Neuronal stem cell (in vitro differentiated cells): ENCODE results near the gene ABLIM2.

ENCODE experiments used
- DNase-seq: peaks from one replicate; pipeline ENCODE4 v3.0.0-alpha.2; 2013; ENCODE audit warnings: low spot score
- H2AFZ ChIP-seq: one replicate; pipeline ENCODE4 v1.6.1; 2013; ENCODE audit warnings: mild to moderate bottlenecking, low read length, inconsistent platforms
- H2AK5ac ChIP-seq: 2 replicates; pipeline ENCODE4 v1.6.1; 2013; ENCODE audit warnings: low read depth, mild to moderate bottlenecking, inconsistent platforms, low read length, moderate library complexity, mixed read lengths
- H2BK120ac ChIP-seq: 2 replicates; pipeline ENCODE4 v1.6.1; 2013; ENCODE audit warnings: low read depth, mild to moderate bottlenecking, inconsistent platforms, low read length, moderate library complexity, mixed read lengths
- H2BK12ac ChIP-seq: one replicate; pipeline ENCODE4 v1.6.1; 2013; ENCODE audit warnings: low read length, inconsistent platforms
- H2BK15ac ChIP-seq: 2 replicates; pipeline ENCODE4 v1.6.1; 2013; ENCODE audit warnings: mild to moderate bottlenecking, low read length, inconsistent platforms, mixed read lengths
- H2BK5ac ChIP-seq: one replicate; pipeline ENCODE4 v1.6.1; 2013; ENCODE audit warnings: inconsistent platforms, mild to moderate bottlenecking, low read length, moderate library complexity
- H3K14ac ChIP-seq: one replicate; pipeline ENCODE4 v1.6.1; 2013; ENCODE audit warnings: low read length, inconsistent platforms
- H3K18ac ChIP-seq: 2 replicates; pipeline ENCODE4 v1.6.1; 2013; ENCODE audit warnings: low read length, inconsistent platforms
- H3K23ac ChIP-seq: 2 replicates; pipeline ENCODE4 v1.6.1; 2013; ENCODE audit warnings: low read depth, mild to moderate bottlenecking, mixed read lengths, low read length, inconsistent platforms; ENCODE audit not compliant: poor library complexity
- H3K27ac ChIP-seq: replicated peaks from 3 replicates; pipeline ENCODE4 v1.5.1; 2013; ENCODE audit warnings: low read length, inconsistent platforms
- H3K27me3 ChIP-seq, 3 experiments: 2 replicates each; pipeline ENCODE4 v1.6.1; 2013; ENCODE audit warnings: low read length in 3 of 3, mild to moderate bottlenecking in 2 of 3, inconsistent platforms in 1 of 3, low read depth in 1 of 3, mixed read lengths in 1 of 3, moderate library complexity in 1 of 3; ENCODE audit not compliant: control insufficient read depth in 3 of 3, insufficient read depth in 3 of 3
- H3K36me3 ChIP-seq, 2 donors: replicated peaks in 1 of 2; 2 replicates each; pipeline ENCODE4 v1.6.1; 2013; ENCODE audit warnings: low read length in 2 of 2; ENCODE audit not compliant: control insufficient read depth in 2 of 2, insufficient read depth in 2 of 2
- H3K4ac ChIP-seq: 2 replicates; pipeline ENCODE4 v1.6.1; 2013; ENCODE audit warnings: inconsistent platforms, mild to moderate bottlenecking, low read length, moderate library complexity
- H3K4me1 ChIP-seq, 2 donors: 1 replicate in 1 of 2; 2 replicates in 1 of 2; pipeline ENCODE4 v1.6.1; 2013; ENCODE audit warnings: low read length in 2 of 2, low read depth in 1 of 2; ENCODE audit not compliant: control insufficient read depth in 2 of 2, insufficient read depth in 1 of 2
- H3K4me2 ChIP-seq: one replicate; pipeline ENCODE4 v1.6.1; 2013; ENCODE audit warnings: mild to moderate bottlenecking, low read length, inconsistent platforms; ENCODE audit not compliant: insufficient read depth, poor library complexity, severe bottlenecking
- H3K4me3 ChIP-seq, 2 donors: 2 replicates each; pipeline ENCODE4 v1.5.1; 2013; ENCODE audit warnings: low read length in 2 of 2, mild to moderate bottlenecking in 2 of 2, inconsistent platforms in 1 of 2, moderate library complexity in 1 of 2
- H3K79me1 ChIP-seq: one replicate; pipeline ENCODE4 v1.6.1; 2013; ENCODE audit warnings: low read depth, mild to moderate bottlenecking, inconsistent platforms, low read length, moderate library complexity
- H3K9ac ChIP-seq: one replicate; pipeline ENCODE4 v1.6.1; 2013; ENCODE audit warnings: mild to moderate bottlenecking, low read depth, low read length, inconsistent platforms; ENCODE audit not compliant: poor library complexity
- H3K9me3 ChIP-seq, 2 donors: replicated peaks in 1 of 2; 2 replicates each; pipeline versions ENCODE3 to v1.6.1; 2013; ENCODE audit warnings: low read length in 2 of 2, mild to moderate bottlenecking in 2 of 2, inconsistent platforms in 1 of 2, low read depth in 1 of 2, mixed read lengths in 1 of 2, moderate library complexity in 1 of 2; ENCODE audit not compliant: control insufficient read depth in 2 of 2, insufficient read depth in 1 of 2
- H4K8ac ChIP-seq: one replicate; pipeline ENCODE4 v1.6.1; 2013; ENCODE audit warnings: low read depth, mild to moderate bottlenecking, inconsistent platforms, low read length, moderate library complexity
- H4K91ac ChIP-seq: one replicate; pipeline ENCODE4 v1.6.1; 2013; ENCODE audit warnings: low read length, low read depth, mild to moderate bottlenecking, inconsistent platforms; ENCODE audit not compliant: poor library complexity
- WGBS, 2 donors: extraction: QIAGEN DNeasy Blood & Tissue Kit; methylation state at CpG; one replicate each; pipeline ENCODE4 v1.1.7; 2013; ENCODE audit warnings: missing lambda C conversion rate in 2 of 2, mixed read lengths in 1 of 2; ENCODE audit not compliant: insufficient read length in 2 of 2, insufficient replicate concordance in 1 of 2; ENCODE audit errors: extremely low coverage in 2 of 2; 5-methylcytosine and 5-hydroxymethylcytosine counted together

ABLIM2 gene

DNA sequence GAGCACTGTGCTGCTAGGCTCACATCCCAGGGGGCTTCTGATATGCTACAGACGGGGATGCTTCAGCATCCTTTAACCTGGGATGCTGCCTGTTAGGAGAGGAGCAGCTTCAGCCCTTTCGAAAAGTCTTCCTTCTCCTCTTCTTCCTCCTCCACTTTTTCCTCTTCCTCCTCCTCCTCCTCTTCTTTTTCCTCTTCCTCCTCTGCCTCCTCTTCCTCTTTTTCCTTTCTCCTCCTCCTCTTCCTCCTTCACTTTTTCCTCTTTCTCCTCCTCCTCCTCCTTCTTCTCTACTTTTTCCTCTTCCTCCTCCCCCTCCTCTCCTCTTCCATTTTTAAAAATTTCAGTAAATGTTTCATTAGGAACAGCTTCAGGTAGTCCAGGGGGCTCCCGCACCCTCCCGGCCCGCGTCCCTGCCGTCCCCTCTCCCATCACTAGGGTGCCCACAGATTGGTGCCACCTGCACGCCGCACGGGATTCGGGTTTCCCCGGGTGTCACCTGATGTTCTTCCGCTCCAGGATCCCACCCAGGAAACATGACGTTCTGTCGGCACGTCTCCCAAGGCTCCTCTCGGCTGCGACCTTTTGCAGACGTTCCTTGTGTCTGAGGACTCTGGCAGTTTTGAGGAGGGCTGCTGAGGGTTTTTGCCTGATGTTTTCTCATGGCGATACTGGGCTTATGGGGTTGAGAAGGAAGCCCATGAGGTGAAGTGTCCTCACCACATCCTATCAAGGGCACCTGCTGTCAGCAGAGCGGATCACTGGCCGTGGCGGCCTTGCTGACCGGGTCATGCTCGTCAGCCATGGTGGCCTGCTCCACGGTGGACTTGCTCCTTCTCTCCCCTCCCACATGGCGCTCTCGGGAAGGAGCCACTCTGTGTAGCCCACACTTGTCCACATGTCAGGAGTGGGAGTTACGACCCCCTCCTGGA lies 135.6 kb downstream of the ABLIM2 start:
- Histone ChIP-seq H3K4me2 (no peak overlapping the region), H3K23ac (no peak overlapping the region), H3K4me1 (no peaks in the 10 kb centered on the region), H3K27ac (no peak overlapping the region), H3K9me3 (peaks cover 2% of the 10 kb centered on the region in 2 donors), H3K79me1 (no peaks in the 10 kb centered on the region), H4K8ac (no peak overlapping the region), H4K91ac (no peak overlapping the region), H3K4ac (no peak overlapping the region), H2BK12ac (no peak overlapping the region), H2BK120ac (no peak overlapping the region), H2AK5ac (no peak overlapping the region), H3K18ac (peak overlapping the region; percentile 35), H3K36me3 (no peaks in the 10 kb centered on the region), H2AFZ (no peak overlapping the region), H2BK15ac (no peak overlapping the region), H2BK5ac (no peak overlapping the region), H3K14ac (peak overlapping the region; percentile 32), H3K9ac (no peak overlapping the region), H3K4me3 (no peak overlapping the region), H3K27me3 (peaks cover 0 to 20% (median 0%) of the 10 kb centered on the region in 3 experiments)
- no peak for DNase-seq
- no CpG with 5 or more reads among the region's 29 CpGs for WGBS, 2 donors

DNA sequence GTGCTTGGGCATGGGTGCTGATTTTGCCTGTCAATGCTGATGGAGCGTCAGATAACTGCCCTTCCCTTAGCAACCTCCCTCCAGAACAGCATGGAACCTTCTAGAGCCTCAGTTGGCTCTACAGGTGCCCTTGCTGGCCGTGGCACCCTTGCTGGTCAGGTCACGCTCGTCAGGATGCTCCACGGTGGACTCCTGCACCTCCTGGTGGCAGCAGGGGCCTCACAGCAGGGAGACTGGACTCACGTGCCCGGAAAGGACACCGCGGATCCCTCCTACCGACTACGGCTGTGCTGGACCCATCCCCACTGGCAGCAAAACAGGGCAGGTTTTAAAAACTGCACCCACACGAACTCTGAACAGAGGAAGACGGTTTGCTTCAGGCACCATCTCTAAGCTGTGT lies 136.8 kb downstream of the ABLIM2 start:
- peaks cover 0 to 2% of the 10 kb centered on the region in 2 donors for H3K9me3 ChIP-seq
- no peaks in the 10 kb centered on the region for H3K36me3 ChIP-seq
- H3K4ac ChIP-seq = no peak overlapping the region
- WGBS, 2 donors = no CpG with 5 or more reads among the region's 13 CpGs
- H2BK120ac ChIP-seq = no peak overlapping the region
- no peak overlapping the region for H3K4me2 ChIP-seq
- H4K91ac ChIP-seq = no peak overlapping the region
- H2BK5ac ChIP-seq = no peak overlapping the region
- no peak overlapping the region for H2AFZ ChIP-seq
- H3K18ac ChIP-seq = no peak overlapping the region
- no peak overlapping the region for H3K14ac ChIP-seq
- H2BK12ac ChIP-seq = no peak overlapping the region
- H2AK5ac ChIP-seq = peak overlapping the region; percentile 23
- no peak overlapping the region for H3K27ac ChIP-seq
- peaks cover 0 to 21% (median 0%) of the 10 kb centered on the region in 3 experiments for H3K27me3 ChIP-seq
- no peak for DNase-seq
- no peak overlapping the region for H3K9ac ChIP-seq
- H3K4me3 ChIP-seq = peak overlapping the region in 1 of 2 donors; percentile 40
- H3K4me1 ChIP-seq = no peaks in the 10 kb centered on the region
- H2BK15ac ChIP-seq = no peak overlapping the region
- H3K23ac ChIP-seq = no peak overlapping the region
- no peaks in the 10 kb centered on the region for H3K79me1 ChIP-seq
- H4K8ac ChIP-seq = no peak overlapping the region

DNA sequence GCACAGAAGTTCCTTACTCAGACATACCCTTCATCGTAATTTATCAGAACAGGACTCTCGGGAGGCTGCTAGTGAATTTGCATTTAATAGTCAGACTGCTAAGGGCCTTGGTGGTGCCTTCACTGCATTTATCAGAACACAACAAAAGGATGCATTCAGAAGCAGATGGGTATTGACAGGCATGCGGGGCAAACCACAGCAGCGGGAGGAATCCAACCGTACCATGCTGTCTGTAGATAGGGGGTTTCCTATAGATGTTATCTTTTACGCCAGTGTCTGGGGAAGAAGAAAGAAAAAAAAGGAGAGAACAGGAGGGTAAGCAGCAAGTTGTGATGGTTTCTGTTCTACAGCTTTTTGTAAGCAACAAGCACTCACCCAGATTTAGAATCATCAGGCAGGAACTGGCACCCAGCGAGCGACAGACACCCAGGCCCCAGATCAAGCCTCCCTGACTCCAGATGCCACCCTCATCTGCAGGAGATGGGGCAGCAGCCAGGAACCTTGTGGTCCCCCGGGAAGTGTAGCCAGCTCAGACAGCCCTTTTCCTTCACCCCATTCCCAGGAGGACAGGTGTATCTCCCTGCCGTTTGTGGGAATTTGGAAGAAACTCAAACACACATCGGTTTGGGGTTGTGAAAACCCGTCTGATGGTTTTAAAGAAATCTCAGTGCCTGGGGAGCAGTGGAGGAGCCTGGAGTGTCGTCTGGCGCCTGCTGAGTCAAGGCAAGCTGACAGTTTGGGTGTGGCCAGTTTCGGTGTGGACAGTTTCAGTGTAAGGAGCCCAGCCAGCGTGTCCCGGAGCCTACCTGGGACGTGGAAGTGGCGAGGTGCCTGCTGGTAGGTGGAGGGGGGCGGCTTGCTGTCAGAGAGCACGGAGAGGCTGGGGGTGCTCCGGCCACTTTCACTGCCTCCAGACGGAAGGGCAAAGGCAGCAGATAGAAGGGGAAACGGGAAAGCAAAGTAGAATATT lies 138.9 kb downstream of the ABLIM2 start:
- no peak overlapping the region for H3K9ac ChIP-seq
- peaks cover 0 to 2% of the 10 kb centered on the region in 2 donors for H3K9me3 ChIP-seq
- H3K18ac ChIP-seq = peak overlapping the region; percentile 45
- no peaks in the 10 kb centered on the region for H3K36me3 ChIP-seq
- H2AFZ ChIP-seq = no peak overlapping the region
- H3K4ac ChIP-seq = no peak overlapping the region
- no peak for DNase-seq
- no peak overlapping the region for H4K91ac ChIP-seq
- no peaks in the 10 kb centered on the region for H3K79me1 ChIP-seq
- peak overlapping the region; percentile 59 for H3K23ac ChIP-seq
- WGBS, 2 donors = no CpG with 5 or more reads among the region's 24 CpGs
- H3K27ac ChIP-seq = no peak overlapping the region
- no peak overlapping the region for H3K14ac ChIP-seq
- peaks cover 0 to 1% of the 10 kb centered on the region in 2 donors for H3K4me1 ChIP-seq
- no peak overlapping the region for H3K4me2 ChIP-seq
- no peak overlapping the region for H4K8ac ChIP-seq
- no peak overlapping the region for H3K4me3 ChIP-seq
- no peak overlapping the region for H2BK120ac ChIP-seq
- no peak overlapping the region for H2BK5ac ChIP-seq
- H3K27me3 ChIP-seq = peaks cover 0 to 31% (median 0%) of the 10 kb centered on the region in 3 experiments
- no peak overlapping the region for H2BK15ac ChIP-seq
- peak overlapping the region; percentile 66 for H2AK5ac ChIP-seq
- H2BK12ac ChIP-seq = peak overlapping the region; percentile 42
